DND-41 (cell line): ENCODE results near the gene SYNE4.

Source experiments
- CTCF ChIP-seq: IDR thresholded peaks from 2 replicates; pipeline ENCODE4 v1.5.1; 2012; ENCODE audit warnings: borderline replicate concordance, low read length, moderate library complexity, mild to moderate bottlenecking; ENCODE audit not compliant: poor library complexity, severe bottlenecking; ENCODE audit errors: extremely low read depth
- EZH2 ChIP-seq: IDR thresholded peaks from 3 replicates; pipeline ENCODE4 v1.6.1; 2012; ENCODE audit warnings: borderline replicate concordance, low read depth, mild to moderate bottlenecking, moderate library complexity, low read length, inconsistent platforms; ENCODE audit not compliant: severe bottlenecking

- TF ChIP-seq CTCF (no peak), EZH2 (no peak)
Observed at GRCh38 chr19:35958660-35959039, 50.0 kb downstream of the SYNE4 start.
